Vagina (tissue), 2 donors: ENCODE measurements around the gene SLAIN2. TPM values are rescaled to one million over a fixed set of nuclear protein-coding genes. Genes with fewer than 3 reads are reported as not detected.
"Not testable (repeated sequence)": the region's sequence is repeated elsewhere in the genome, so short reads cannot be mapped to it uniquely, and the experiment has no call there.

Experiments used
- DNase-seq, 2 donors: peaks; one replicate each; pipeline ENCODE4 v3.0.0-alpha.2; 2017; ENCODE audit errors: extremely low spot score in 2 of 2
- H3K27ac ChIP-seq: fragments of 200-600 bp; sonication (generic); one replicate; pipeline ENCODE4 v1.5.1; 2019
- H3K27me3 ChIP-seq: fragments of 200-600 bp; sonication (generic); one replicate; pipeline ENCODE4 v1.5.1; 2019
- H3K36me3 ChIP-seq, 2 donors: fragments of 200-600 bp; sonication (generic); one replicate each; pipeline ENCODE4 v1.5.1; 2017 to 2019
- H3K4me1 ChIP-seq: fragments of 200-600 bp; sonication (generic); one replicate; pipeline ENCODE4 v1.5.1; 2019
- H3K4me3 ChIP-seq, 2 donors: fragments of 200-600 bp; sonication (generic); 1 replicate in 1 of 2; 2 replicates in 1 of 2; pipeline ENCODE4 v1.5.1; 2016 to 2019
- H3K9me3 ChIP-seq: fragments of 200-600 bp; sonication (generic); one replicate; pipeline ENCODE4 v1.5.1; 2019
- POLR2A ChIP-seq, 2 donors: fragments of 450-650 bp; IDR thresholded peaks; one replicate each; pipeline ENCODE4 v1.6.1; 2017; ENCODE audit warnings: antibody characterized with exemption in 2 of 2, mild to moderate bottlenecking in 2 of 2, moderate library complexity in 2 of 2
- POLR2AphosphoS5 ChIP-seq, 2 donors: sonication (generic); formaldehyde crosslinking; IDR thresholded peaks; one replicate each; pipeline ENCODE4 v1.9.0; 2017; ENCODE audit warnings: antibody characterized with exemption in 2 of 2, mild to moderate bottlenecking in 2 of 2, low read depth in 1 of 2; ENCODE audit not compliant: insufficient read depth in 1 of 2
- intact Hi-C: fragments of 100-400 bp; cut with DNase I; formaldehyde crosslinking; loops from one replicate; pipeline ENCODE4 v1.15.1; 2023
- total RNA-seq: library from RNA; depleted of rRNA; stranded (reverse); fragments of >200 nt; gene quantifications from one replicate; pipeline ENCODE4 v1.2.3, GENCODE V29; 2016
- TF ChIP-seq, protein P1 (sequence below), 3 experiments: fragments of 450-650 bp in 2 of 3; fragments of 200-600 bp in 1 of 3; sonication (generic) in 1 of 3; IDR thresholded peaks; one replicate each; pipeline ENCODE4 v1.5.1; 2017 to 2019; ENCODE audit warnings: antibody characterized with exemption in 3 of 3, mild to moderate bottlenecking in 2 of 3, moderate library complexity in 2 of 3

Gene SLAIN2
- total RNA-seq, result 39.5 TPM

DNA sequence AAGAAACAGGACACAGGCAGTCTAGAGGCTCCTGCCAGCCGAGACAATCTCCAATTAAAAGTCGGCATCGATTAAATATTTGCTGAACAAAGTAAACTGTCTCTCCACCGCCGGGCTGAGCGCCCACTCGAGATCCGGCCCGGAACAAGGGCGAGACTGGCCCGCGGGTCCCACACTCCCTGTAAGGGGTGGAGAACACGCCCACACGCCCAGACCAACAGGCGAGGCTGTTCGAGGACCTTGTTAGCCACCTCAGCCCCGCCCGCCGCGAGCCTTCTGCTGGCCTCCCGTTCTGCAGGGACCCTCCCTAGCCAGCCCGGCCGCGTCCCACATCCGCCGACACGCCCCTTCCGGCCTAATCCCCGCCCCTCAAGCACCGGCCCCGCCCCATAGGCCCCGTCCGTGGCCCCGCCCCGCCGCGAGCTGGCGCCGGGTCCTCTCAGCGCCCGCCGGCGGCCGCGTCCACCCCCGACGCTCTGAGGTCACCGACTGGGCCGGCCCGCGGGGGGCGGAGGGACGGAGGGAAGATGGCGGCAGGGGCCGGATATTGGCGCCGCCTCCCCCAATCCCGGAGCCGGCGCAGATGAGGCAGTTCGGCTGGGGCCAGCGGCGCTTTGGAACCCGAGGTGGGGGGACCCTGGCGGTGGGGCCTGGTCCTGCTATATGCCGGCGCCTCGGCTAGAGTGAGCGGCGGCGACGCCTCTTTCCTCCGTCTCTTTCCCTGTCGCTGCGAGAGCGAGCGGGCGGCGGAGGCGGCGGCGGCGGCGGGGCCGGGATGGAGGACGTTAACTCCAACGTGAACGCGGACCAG is at the start of gene SLAIN2:
SLAIN2 (plus strand) TSS at position 565 of the 811 bp plus-strand sequence; CDS start at position 776, 211 bp downstream.
- TF ChIP-seq, protein P1, sequence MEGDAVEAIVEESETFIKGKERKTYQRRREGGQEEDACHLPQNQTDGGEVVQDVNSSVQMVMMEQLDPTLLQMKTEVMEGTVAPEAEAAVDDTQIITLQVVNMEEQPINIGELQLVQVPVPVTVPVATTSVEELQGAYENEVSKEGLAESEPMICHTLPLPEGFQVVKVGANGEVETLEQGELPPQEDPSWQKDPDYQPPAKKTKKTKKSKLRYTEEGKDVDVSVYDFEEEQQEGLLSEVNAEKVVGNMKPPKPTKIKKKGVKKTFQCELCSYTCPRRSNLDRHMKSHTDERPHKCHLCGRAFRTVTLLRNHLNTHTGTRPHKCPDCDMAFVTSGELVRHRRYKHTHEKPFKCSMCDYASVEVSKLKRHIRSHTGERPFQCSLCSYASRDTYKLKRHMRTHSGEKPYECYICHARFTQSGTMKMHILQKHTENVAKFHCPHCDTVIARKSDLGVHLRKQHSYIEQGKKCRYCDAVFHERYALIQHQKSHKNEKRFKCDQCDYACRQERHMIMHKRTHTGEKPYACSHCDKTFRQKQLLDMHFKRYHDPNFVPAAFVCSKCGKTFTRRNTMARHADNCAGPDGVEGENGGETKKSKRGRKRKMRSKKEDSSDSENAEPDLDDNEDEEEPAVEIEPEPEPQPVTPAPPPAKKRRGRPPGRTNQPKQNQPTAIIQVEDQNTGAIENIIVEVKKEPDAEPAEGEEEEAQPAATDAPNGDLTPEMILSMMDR (IDR thresholded peaks at IDR 0.05), result peak in 1 of 3 experiments; percentile 38
- peak in 1 of 2 donors; percentile 71 for TF ChIP-seq POLR2A (IDR thresholded peaks at IDR 0.05)
- TF ChIP-seq POLR2AphosphoS5 (IDR thresholded peaks at IDR 0.05; ENCODE audit: insufficient read depth in 1 of 2, low read depth in 1 of 2), result peak; percentile 6 to 89

DNA sequence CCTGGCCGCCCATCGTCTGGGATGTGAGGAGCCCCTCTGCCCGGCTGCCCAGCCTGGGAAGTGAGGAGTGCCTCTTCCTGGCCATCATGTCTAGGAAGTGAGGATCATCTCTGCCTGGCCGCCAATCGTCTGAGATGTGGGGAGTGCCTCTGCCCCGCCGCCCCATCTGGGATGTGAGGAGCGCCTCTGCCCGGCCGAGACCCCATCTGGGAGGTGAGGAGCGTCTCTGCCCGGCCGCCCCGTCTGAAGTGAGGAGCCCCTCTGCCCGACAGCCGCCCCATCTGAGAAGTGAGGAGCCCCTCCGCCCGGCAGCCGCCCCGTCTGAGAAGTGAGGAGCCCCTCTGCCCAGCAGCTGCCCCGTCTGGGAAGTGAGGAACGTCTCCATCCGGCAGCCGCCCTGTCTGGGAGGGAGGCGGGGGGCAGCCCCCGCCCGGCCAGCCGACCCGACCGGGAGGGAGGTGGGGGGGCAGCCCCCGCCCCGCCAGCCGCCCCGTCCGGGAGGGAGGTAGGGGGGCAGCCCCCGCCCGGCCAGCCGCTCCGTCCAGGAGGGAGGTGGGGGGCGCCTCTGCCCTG is 49.0 kb upstream of the SLAIN2 start:
- H3K9me3 ChIP-seq, H3K27ac ChIP-seq, H3K36me3 ChIP-seq, H3K4me3 ChIP-seq, DNase-seq, intact Hi-C loops, H3K4me1 ChIP-seq, H3K27me3 ChIP-seq: not testable (repeated sequence)

More for the DNA sequence above, at the start of gene SLAIN2:
- Histone ChIP-seq H3K4me3 (peak within 1 kb of the TSS; percentile 93 to 97), H3K9me3 (no peaks in the 10 kb centered on the region), H3K4me1 (peaks cover 51% of the 10 kb centered on the region), H3K27me3 (no peaks in the 10 kb centered on the region), H3K36me3 (no peaks in the 10 kb centered on the region), H3K27ac (peak within 1 kb of the TSS; percentile 99)
- peak; percentile 98 to 99 for DNase-seq
- intact Hi-C loops, result no loop called here

DNA sequence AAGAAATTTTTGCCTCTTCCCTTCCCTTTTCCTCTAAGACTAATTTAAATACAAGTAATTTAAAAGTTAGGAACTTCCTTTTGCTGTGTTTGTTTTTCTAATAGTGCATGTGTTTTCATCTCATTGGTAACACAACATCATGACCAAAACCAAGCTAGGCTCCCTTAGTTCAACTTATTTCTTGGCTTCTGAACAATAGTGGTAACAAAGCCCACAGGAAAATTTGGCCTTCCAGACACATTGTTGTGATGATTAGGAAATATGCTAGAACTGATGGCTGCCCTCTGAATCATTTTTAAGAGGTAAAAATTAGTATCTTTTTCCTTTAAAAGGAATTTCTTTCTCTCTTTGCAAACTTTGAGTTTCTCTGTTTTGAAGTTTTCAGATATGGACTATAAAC is 46.2 kb upstream of the SLAIN2 start:
- no peaks in the 10 kb centered on the region for H3K36me3 ChIP-seq
- H3K9me3 ChIP-seq, result no peaks in the 10 kb centered on the region
- intact Hi-C loops, result no loop called here
- H3K27me3 ChIP-seq, result no peaks in the 10 kb centered on the region
- H3K4me3 ChIP-seq, result no peak overlapping the region
- DNase-seq, result no peak
- TF ChIP-seq, protein P1 (IDR thresholded peaks at IDR 0.05), result no peak
- TF ChIP-seq POLR2A (IDR thresholded peaks at IDR 0.05) (no peak), POLR2AphosphoS5 (IDR thresholded peaks at IDR 0.05; ENCODE audit: insufficient read depth in 1 of 2, low read depth in 1 of 2) (no peak)
- no peak overlapping the region for H3K27ac ChIP-seq
- no peaks in the 10 kb centered on the region for H3K4me1 ChIP-seq

DNA sequence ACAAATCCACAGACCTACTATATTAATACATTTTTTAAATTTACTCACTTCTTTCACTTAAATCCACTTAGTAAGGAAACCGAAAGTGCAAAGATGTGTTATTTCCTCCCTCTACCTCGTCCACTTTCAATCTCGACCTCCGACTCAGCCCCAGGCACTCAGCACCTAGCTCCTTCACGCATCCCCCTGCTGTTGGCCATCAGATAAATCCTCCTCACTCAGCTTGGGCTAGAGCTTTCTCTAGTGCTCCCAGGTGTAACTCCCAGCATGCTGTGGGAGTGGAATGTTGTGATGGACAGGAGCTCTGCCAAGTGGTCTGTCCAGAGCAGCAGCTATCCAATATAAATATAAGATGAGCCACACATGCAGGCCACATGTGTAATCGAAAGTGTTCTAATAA is 45.0 kb upstream of the SLAIN2 start:
- intact Hi-C loops, result no loop called here
- H3K4me1 ChIP-seq, result no peaks in the 10 kb centered on the region
- no peak overlapping the region for H3K27ac ChIP-seq
- DNase-seq, result no peak
- no peak overlapping the region for H3K4me3 ChIP-seq
- TF ChIP-seq, protein P1 (IDR thresholded peaks at IDR 0.05), result no peak
- TF ChIP-seq POLR2A (IDR thresholded peaks at IDR 0.05) (no peak), POLR2AphosphoS5 (IDR thresholded peaks at IDR 0.05; ENCODE audit: insufficient read depth in 1 of 2, low read depth in 1 of 2) (no peak)
- H3K36me3 ChIP-seq, result no peaks in the 10 kb centered on the region
- no peaks in the 10 kb centered on the region for H3K27me3 ChIP-seq
- no peaks in the 10 kb centered on the region for H3K9me3 ChIP-seq

DNA sequence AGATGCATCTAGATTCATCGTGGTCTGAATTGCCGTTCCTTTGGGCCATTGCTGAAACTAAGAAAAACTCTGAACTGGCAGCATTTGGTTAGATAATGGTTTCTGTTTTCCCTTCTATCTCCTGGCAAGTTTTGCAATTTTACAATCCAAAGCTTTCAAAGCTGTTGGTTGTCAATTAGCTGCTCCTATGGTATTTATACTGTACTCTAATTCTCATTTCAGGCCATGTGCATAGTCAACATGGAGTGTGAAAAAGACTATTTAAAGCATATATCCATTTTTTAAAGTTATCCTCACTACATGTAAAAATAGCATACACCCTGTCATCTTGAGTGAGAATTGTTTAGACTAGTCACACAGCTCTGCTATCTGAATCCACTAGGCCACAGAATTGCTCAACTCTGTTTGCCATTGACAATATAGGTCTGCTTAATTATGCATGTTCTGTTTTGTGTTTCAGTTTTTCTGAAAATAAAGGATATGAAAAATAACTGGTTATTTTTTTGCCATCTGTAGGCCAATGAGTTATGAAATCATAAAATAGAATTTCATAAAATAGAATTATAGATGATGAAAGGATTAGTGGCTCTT is 44.0 kb upstream of the SLAIN2 start:
- Histone ChIP-seq H3K27ac (no peak overlapping the region), H3K9me3 (no peaks in the 10 kb centered on the region), H3K4me1 (no peaks in the 10 kb centered on the region), H3K36me3 (no peaks in the 10 kb centered on the region), H3K27me3 (no peaks in the 10 kb centered on the region), H3K4me3 (no peak overlapping the region)
- intact Hi-C loops, result no loop called here
- no peak for DNase-seq
- TF ChIP-seq POLR2AphosphoS5 (IDR thresholded peaks at IDR 0.05; ENCODE audit: insufficient read depth in 1 of 2, low read depth in 1 of 2) (no peak), POLR2A (IDR thresholded peaks at IDR 0.05) (no peak)
- TF ChIP-seq, protein P1 (IDR thresholded peaks at IDR 0.05), result no peak
